Measurements from ENCODE around the gene SIRT7.
A peak's percentile ranks its signal among the peaks of the same experiment; 100 is the strongest.

The SIRT7 gene

DNA sequence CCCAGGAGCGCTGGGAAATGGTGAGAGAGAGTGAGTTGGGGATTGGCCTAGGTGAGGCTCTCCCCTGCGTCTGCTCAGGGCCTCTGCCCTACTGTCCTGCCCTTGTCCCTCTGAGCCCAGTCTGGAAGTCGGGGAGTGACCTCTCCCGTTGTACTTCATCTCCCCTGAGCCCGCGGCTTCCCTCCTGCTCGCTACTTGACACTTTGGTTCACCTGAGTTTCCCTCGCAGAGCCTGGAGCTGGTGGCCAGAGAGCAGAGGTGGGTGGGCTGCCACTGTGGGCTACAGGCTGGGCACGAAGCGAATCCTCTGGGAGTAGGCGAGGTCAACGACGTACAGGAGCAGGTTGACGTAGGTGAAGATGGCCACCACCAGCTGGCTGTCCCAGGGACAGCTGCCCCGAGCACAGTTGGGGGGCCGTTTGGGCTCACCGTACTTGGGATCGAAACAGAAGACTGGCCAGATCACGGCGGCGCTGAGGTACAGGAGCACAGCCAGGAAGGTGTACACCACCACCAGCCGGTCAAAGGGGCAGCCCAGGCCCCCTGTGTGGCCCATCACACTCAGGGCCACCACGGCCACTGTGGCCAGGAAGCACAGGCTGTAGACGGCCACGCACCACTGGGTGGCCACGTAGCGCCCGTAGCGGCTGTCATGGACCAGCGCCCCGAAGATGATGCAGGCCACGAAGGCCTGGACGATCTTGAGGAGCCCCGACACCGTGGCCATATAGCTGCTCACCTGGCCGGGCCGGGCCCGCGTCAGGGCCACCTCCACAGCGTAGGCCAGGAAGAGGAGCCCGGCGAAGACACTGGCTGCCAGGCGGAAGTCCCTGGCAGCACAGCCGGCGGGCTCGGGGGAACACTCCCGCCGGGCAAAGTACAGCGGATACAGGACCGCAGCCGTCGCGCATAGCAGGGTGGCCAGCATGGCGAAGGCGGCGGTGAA is 22.8 kb upstream of the SIRT7 start:
- Mint-ChIP-seq H3K9me3 (no peaks in the 10 kb centered on the region), H3K4me1 (peaks cover 20% of the 10 kb centered on the region)

DNA sequence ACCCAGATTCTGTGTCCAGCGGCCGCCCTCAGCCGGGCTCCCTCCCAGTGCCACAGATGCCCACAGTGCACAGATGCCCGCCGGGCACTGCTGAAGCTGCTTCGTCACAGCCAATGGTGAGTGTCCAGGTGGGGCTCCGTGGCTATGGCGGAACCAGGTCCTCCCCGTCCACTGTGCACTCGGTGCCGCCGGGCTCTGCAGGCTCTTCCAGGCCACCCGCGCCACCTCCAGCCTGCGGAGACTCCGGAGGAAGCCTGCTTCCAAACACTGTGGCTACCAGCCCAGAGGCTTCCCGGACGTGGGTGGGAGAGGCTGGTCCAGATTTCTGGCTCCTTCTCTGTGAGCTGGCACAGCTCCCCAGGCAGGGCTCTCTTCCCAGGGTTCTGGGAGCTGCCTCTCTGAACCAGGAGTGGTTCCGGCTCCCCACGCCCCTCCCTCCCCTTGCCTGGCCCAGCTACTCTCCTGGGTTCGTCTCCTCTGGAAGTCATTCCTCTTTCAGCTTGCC is 22.0 kb upstream of the SIRT7 start:
- Mint-ChIP-seq H3K27ac (no peak overlapping the region), H3K4me1 (peaks cover 20% of the 10 kb centered on the region), H3K9me3 (no peaks in the 10 kb centered on the region), H3K36me3 (ENCODE audit: low read depth) (no peaks in the 10 kb centered on the region), H3K4me3 (peak overlapping the region in 2 of 3 experiments; percentile 25 to 56), H3K27me3 (ENCODE audit: low read depth) (peaks cover 4% of the 10 kb centered on the region)
- TF ChIP-seq, protein P1, sequence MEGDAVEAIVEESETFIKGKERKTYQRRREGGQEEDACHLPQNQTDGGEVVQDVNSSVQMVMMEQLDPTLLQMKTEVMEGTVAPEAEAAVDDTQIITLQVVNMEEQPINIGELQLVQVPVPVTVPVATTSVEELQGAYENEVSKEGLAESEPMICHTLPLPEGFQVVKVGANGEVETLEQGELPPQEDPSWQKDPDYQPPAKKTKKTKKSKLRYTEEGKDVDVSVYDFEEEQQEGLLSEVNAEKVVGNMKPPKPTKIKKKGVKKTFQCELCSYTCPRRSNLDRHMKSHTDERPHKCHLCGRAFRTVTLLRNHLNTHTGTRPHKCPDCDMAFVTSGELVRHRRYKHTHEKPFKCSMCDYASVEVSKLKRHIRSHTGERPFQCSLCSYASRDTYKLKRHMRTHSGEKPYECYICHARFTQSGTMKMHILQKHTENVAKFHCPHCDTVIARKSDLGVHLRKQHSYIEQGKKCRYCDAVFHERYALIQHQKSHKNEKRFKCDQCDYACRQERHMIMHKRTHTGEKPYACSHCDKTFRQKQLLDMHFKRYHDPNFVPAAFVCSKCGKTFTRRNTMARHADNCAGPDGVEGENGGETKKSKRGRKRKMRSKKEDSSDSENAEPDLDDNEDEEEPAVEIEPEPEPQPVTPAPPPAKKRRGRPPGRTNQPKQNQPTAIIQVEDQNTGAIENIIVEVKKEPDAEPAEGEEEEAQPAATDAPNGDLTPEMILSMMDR (IDR thresholded peaks at IDR 0.05; ENCODE audit: unreplicated experiment in 3 of 3) = no peak

More for the DNA sequence above, 22.8 kb upstream of the SIRT7 start:
- Mint-ChIP-seq H3K27ac (no peak overlapping the region), H3K4me3 (peak overlapping the region in 1 of 3 experiments; percentile 25), H3K36me3 (ENCODE audit: low read depth) (no peaks in the 10 kb centered on the region), H3K27me3 (ENCODE audit: low read depth) (peaks cover 7% of the 10 kb centered on the region)
- TF ChIP-seq, protein P1 (IDR thresholded peaks at IDR 0.05; ENCODE audit: unreplicated experiment in 3 of 3) = no peak

DNA sequence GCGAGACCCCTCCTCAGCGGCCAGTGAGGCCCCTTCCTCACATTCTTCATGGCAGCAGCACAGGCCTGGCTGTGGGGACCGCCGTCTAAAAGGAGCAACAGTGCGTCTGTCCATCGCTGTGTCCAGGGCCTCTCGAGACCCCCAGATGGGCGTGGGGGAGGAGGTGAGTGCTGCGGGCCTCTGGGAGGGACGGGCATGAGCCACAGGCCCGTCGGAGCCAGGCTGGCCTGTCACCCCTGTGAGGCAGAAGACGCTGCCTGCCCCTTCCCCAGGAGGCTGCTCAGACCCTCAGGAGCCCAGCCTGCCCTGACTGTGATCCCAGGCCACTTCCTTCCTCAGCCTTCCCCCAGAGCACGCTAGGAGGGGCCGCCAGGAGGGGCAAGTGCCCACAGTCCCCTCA is 21.2 kb upstream of the SIRT7 start:
- Mint-ChIP-seq H3K4me3 (peak overlapping the region; percentile 72 to 81 (median 80)), H3K9me3 (no peaks in the 10 kb centered on the region), H3K36me3 (ENCODE audit: low read depth) (no peaks in the 10 kb centered on the region), H3K27me3 (ENCODE audit: low read depth) (peaks cover 4% of the 10 kb centered on the region), H3K27ac (no peak overlapping the region), H3K4me1 (peaks cover 20% of the 10 kb centered on the region)
- TF ChIP-seq, protein P1 (IDR thresholded peaks at IDR 0.05; ENCODE audit: unreplicated experiment in 3 of 3) = no peak

DNA sequence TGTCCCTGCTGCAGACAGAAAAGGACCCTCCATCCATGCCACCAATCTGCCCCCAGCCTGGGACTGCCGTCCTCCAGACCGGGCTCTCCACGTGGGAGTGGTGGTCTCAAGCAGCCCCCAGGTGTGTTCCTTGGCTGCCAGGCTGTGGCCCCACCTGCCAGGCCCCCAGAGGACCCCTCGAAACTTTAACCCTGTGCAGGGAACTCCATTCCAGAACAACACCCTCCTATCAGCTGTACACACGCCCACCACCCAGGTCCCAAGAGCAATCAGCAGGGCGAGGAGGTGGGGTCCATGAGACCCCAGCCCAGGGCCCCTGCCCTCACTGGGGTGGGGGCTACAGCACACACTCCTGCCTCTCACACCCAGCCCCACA is 17.7 kb upstream of the SIRT7 start:
- Mint-ChIP-seq H3K4me1 (peaks cover 24% of the 10 kb centered on the region), H3K27me3 (ENCODE audit: low read depth) (peaks cover 8% of the 10 kb centered on the region)
- TF ChIP-seq, protein P1 (IDR thresholded peaks at IDR 0.05; ENCODE audit: unreplicated experiment in 3 of 3) = no peak

DNA sequence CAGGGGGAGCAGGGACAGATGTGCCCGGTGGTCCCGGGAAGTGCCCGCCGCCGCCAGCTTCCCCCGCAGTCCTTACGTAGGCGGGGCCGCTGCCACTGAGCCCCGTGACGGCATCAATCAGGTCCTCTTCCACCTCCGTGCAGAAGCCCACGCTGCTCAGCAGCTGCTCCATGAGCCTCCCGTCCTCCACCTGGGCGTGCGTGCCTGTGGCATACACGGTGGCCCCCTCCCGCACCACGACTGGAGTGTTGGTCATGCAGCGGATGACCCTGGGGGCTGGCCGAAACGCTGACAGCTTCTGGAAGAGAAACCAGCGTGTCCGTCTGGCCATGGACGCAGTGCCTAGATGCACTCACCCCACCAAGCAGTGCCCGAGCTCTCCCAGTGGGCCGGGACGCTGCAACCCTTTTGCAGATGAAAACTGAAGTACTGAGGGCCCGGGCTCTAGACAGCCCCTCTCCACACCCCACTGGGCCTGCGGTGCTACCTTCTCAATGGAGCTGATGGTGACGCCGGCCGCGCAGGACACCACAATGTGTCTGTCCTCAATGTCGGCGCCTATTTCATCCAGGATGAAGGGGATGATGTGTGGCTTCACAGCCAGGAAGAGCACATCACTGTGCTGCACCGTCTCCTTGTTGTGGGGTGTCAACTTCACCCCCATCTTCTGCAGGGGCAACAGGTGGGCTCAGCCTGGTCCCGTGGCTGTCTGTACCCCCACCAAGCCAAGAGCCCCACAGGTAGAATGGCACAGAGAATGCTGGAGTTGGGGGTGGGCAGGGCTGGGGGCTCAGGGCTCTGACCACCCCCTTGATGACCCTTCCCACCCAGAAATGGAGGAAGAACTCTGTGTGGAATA is 17.1 kb upstream of the SIRT7 start:
- TF ChIP-seq, protein P1 (IDR thresholded peaks at IDR 0.05; ENCODE audit: unreplicated experiment in 3 of 3) = no peak

More for the DNA sequence above, 17.7 kb upstream of the SIRT7 start:
- peaks cover 3% of the 10 kb centered on the region for H3K36me3 Mint-ChIP-seq (ENCODE audit: low read depth)
- H3K4me3 Mint-ChIP-seq = peak overlapping the region; percentile 73 to 88 (median 87)
- peak overlapping the region in 1 of 3 experiments; percentile 56 for H3K27ac Mint-ChIP-seq
- H3K9me3 Mint-ChIP-seq = no peaks in the 10 kb centered on the region

More for the DNA sequence above, 17.1 kb upstream of the SIRT7 start:
- Mint-ChIP-seq H3K36me3 (ENCODE audit: low read depth) (peaks cover 3% of the 10 kb centered on the region), H3K27me3 (ENCODE audit: low read depth) (peaks cover 8% of the 10 kb centered on the region), H3K9me3 (no peaks in the 10 kb centered on the region), H3K27ac (no peak overlapping the region), H3K4me3 (peak overlapping the region; percentile 73 to 88 (median 87)), H3K4me1 (peaks cover 18% of the 10 kb centered on the region)

All from nephron (organoid).